Measurements from ENCODE around the gene GSTT4. TPM values are rescaled to one million over a fixed set of nuclear protein-coding genes. Genes with fewer than 3 reads are reported as not detected.
"Not testable (repeated sequence)": the region's sequence is repeated elsewhere in the genome, so short reads cannot be mapped to it uniquely, and the experiment has no call there.

GSTT4 gene
- total and polyA plus RNA-seq, 12 donors: not detected

DNA sequence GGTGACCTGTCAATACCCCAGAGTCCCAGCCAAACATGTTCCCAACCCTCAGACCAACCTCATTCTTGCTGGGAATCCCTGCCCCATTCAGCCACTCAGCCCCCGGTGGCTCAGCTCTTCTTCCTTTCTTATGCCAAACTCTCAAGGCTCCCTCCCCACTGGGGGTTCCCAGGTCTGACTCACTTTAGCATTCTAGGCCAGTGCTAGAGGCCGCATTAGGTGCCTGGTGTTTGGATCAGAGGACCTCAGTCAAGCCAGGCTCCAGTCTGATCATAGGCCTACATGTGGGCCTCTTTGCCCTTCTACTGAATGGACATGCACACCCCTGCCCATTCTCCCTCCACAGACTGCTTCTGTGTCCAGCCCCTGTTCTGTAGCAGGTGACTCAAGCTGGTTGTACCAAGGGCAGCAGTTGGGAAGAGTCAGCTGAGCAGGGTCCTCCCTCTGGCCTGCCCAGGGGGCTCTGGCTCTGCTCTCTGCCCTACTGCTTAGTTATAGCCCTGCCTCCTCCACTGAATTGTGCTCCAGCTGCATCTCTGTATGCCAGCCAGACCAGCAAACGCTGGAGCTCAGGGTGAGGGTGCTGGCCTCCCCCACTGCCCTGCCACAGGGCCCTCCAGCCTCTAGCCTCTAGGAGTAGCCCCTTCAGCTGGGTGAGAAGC, 15.5 kb downstream of the GSTT4 start:
- 17 to 57% (median 40%) methylated on average over 1 to 2 of the region's 3 CpGs; no CpG with 5 or more reads in 1 of the 4 donors for WGBS, 4 donors
- H3K27ac ChIP-seq; H3K27me3 ChIP-seq; H3K9me3 ChIP-seq (replicated peaks in 1 of 3); H3K4me3 ChIP-seq; H3K36me3 ChIP-seq (replicated peaks in 1 of 2); H3K4me1 ChIP-seq (replicated peaks in 1 of 2); intact Hi-C loops (cut with DNase I): not testable (repeated sequence)
- DNase-seq: peak in 5 of 7 donors; percentile 51 to 79 (median 70)

DNA sequence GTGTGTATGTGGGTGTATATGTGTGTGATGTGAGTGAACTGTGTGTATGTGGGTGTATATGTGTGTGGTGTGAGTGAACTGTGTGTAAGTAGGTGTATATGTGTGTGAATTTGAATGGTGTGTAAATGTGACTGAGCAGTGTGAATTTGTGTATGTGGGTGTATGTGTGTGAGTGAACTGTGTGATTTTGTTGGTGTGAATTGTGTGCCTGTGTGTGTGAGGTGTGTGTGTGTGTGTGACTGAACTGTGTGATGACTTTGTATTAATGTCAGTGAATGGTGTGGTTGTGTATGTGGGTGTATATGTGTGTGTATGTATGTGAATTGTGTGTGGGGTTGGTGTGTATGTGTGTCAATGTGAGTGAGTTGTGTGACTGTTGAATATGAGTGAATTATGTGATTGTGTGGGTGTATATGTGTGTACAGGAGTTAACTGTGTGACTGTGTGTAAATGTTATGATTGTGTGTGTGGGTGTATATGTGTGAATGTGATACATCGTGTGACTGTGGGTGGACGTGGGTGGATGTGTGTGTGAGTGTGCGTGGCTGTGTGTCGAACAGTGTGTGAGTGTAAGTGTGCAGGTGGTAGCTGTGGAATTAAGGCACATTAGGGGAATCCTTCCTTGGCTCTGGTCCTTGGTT, 18.6 kb downstream of the GSTT4 start:
- H3K27me3 ChIP-seq; H3K4me3 ChIP-seq; H3K4me1 ChIP-seq (replicated peaks in 1 of 2); DNase-seq; H3K9me3 ChIP-seq (replicated peaks in 1 of 3); intact Hi-C loops (cut with DNase I); H3K27ac ChIP-seq; H3K36me3 ChIP-seq (replicated peaks in 1 of 2): not testable (repeated sequence)
- WGBS, 4 donors: 90% methylated on average over 4 of the region's 4 CpGs; no CpG with 5 or more reads in 3 of the 4 donors

DNA sequence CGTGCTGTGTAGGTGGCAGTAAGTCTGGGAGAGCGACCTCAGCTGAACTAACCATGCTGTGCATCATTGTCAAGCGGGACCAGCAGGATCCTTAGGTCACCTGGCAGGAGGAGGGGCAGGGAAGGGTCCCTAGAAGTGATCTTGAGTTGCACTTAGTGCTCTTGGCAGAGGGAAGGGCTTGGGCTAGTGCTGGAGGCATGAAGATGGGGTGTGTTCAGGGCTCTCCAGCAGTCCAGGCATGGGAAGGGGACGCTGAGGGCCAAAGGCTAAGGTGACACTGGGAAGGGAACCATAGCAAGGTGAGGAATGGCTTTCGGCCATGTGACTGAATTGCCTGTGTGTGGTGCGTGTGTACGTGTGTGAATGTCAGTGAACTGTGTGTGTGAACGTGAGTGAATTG, 19.2 kb downstream of the GSTT4 start:
- intact Hi-C loops (cut with DNase I); H3K36me3 ChIP-seq (replicated peaks in 1 of 2); H3K9me3 ChIP-seq (replicated peaks in 1 of 3); DNase-seq; H3K27me3 ChIP-seq; H3K4me3 ChIP-seq; H3K27ac ChIP-seq; H3K4me1 ChIP-seq (replicated peaks in 1 of 2): not testable (repeated sequence)
- 82% methylated on average over 8 of the region's 8 CpGs; no CpG with 5 or more reads in 3 of the 4 donors for WGBS, 4 donors

DNA sequence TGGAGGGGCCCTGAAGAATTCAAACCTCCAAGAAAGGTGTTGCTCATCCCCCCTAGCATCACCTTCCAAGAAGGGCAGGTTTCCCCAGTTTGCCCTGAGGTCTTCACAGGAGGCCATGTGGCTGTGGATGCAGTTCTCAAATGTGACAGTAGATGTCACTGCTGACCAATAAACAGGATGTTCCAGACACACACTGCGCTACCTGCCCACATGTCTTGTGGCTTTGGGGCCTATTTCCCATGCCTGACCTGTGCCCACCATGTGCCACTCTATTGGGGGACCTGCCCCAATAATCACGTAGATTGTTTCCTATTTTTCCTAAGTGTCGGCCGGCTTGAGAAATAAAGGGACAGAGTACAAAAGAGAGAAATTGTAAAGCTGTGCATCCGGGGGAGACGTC, 20.8 kb downstream of the GSTT4 start:
- TF ChIP-seq, protein P1, sequence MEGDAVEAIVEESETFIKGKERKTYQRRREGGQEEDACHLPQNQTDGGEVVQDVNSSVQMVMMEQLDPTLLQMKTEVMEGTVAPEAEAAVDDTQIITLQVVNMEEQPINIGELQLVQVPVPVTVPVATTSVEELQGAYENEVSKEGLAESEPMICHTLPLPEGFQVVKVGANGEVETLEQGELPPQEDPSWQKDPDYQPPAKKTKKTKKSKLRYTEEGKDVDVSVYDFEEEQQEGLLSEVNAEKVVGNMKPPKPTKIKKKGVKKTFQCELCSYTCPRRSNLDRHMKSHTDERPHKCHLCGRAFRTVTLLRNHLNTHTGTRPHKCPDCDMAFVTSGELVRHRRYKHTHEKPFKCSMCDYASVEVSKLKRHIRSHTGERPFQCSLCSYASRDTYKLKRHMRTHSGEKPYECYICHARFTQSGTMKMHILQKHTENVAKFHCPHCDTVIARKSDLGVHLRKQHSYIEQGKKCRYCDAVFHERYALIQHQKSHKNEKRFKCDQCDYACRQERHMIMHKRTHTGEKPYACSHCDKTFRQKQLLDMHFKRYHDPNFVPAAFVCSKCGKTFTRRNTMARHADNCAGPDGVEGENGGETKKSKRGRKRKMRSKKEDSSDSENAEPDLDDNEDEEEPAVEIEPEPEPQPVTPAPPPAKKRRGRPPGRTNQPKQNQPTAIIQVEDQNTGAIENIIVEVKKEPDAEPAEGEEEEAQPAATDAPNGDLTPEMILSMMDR (IDR thresholded peaks at IDR 0.05): peak in 3 of 6 experiments; percentile 25 to 73 (median 28)
- TF ChIP-seq POLR2A (IDR thresholded peaks at IDR 0.05): no peak
- no peaks in the 10 kb centered on the region for H3K36me3 ChIP-seq (replicated peaks in 1 of 2)
- no peak overlapping the region for H3K27ac ChIP-seq
- no peaks in the 10 kb centered on the region for H3K4me1 ChIP-seq (replicated peaks in 1 of 2)
- DNase-seq: peak in 4 of 7 donors; percentile 18 to 51 (median 43)
- no peak overlapping the region for H3K4me3 ChIP-seq
- H3K9me3 ChIP-seq (replicated peaks in 1 of 3): no peaks in the 10 kb centered on the region
- no peaks in the 10 kb centered on the region for H3K27me3 ChIP-seq
- WGBS, 4 donors: 45% methylated on average over 6 of the region's 6 CpGs; no CpG with 5 or more reads in 3 of the 4 donors
- intact Hi-C loops (cut with DNase I): no loop called here

DNA sequence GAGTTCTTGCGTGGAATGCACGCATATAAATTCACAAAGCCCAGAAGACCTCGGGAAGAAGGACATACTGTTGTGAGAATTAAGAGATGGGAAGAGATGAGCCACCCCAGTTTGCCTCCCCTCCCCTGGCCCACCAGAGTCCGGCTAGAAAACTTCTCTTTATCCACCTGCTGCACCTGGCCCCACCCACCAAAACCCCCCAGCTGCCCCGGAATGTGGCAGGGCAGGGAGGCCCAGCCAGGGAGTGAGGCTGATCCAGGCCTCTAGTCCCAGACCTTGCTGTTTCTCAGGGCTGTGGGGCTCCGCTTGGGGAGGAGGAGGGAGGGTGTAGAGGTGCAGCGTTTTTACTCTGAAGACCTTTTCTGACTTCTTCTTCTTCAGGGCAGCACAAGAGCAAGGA, 24.7 kb downstream of the GSTT4 start:
- intact Hi-C loops (cut with DNase I); DNase-seq; H3K27me3 ChIP-seq; H3K27ac ChIP-seq; H3K36me3 ChIP-seq (replicated peaks in 1 of 2); H3K4me1 ChIP-seq (replicated peaks in 1 of 2); H3K9me3 ChIP-seq (replicated peaks in 1 of 3); H3K4me3 ChIP-seq: not testable (repeated sequence)
- WGBS, 4 donors: 22 to 52% methylated on average over 3 to 5 of the region's 7 CpGs; no CpG with 5 or more reads in 2 of the 4 donors

DNA sequence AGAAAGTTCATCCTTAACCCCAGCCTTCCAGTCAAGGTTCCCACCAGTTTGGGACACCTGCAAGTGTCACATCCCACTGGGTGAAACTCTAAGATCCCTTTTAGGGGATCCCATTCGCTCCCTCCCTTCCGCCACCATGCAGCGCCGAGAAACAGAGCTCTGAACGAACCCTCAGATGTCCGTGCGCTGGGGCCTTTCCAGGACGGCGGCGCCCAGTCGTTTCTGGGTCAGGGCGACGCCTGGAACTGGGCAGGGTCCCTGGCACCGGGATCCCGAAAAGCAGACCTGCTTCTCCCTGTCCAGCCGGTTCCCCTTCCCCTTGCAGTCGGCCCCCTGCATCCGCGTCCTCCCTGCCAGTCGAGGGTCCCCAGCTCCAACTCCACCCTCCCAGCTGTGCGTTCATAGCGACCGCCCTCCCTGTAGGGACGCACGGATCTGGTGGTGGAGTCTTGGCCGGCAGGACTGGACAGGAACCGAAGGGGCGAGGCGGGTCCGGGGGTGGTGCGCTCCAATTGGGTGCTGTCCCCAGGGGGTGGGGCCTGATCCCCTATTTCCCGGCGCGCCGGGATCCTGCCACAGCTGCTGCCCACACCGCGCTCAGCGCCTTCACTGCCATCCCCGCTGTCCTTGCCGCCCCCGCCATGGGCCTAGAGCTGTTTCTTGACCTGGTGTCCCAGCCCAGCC, 25.6 kb downstream of the GSTT4 start, which contains the start of gene GSTT2:
Gene GSTT2 (plus strand): TSS at position 578 of the 684 bp plus-strand sequence.
- no CpG with 5 or more reads among the region's 41 CpGs for WGBS, 4 donors
- H3K4me3 ChIP-seq; intact Hi-C loops (cut with DNase I): not testable (repeated sequence)

DNA sequence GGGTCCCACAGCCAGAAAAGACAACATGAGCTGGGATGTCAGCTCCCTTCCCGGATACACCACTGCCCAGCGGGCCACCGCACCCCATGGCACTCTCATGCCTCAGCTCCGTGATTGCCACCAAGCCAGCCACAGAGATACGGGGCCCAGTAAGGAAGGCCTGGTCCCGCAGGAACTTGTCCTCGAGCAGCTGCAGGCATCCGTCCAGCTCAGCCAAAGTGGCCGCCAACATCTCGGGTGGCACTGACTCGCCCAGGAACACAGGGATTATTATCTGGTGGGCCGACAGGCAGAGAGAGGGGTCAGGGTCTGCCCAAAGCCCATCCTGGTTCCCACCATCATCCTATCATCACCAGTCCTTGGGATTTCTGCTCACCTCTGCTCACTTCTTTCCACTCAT, 27.9 kb downstream of the GSTT4 start:
- H3K9me3 ChIP-seq (replicated peaks in 1 of 3); H3K27me3 ChIP-seq; H3K4me3 ChIP-seq; H3K27ac ChIP-seq; H3K36me3 ChIP-seq (replicated peaks in 1 of 2); DNase-seq; intact Hi-C loops (cut with DNase I); H3K4me1 ChIP-seq (replicated peaks in 1 of 2): not testable (repeated sequence)
- WGBS, 4 donors: 81 to 89% methylated on average over 3 to 7 of the region's 12 CpGs; no CpG with 5 or more reads in 2 of the 4 donors

More for the DNA sequence above, 25.6 kb downstream of the GSTT4 start, which contains the start of gene GSTT2:
- not testable (repeated sequence) for H3K9me3 ChIP-seq (replicated peaks in 1 of 3); H3K36me3 ChIP-seq (replicated peaks in 1 of 2); H3K27me3 ChIP-seq; DNase-seq; H3K4me1 ChIP-seq (replicated peaks in 1 of 2); H3K27ac ChIP-seq

DNA sequence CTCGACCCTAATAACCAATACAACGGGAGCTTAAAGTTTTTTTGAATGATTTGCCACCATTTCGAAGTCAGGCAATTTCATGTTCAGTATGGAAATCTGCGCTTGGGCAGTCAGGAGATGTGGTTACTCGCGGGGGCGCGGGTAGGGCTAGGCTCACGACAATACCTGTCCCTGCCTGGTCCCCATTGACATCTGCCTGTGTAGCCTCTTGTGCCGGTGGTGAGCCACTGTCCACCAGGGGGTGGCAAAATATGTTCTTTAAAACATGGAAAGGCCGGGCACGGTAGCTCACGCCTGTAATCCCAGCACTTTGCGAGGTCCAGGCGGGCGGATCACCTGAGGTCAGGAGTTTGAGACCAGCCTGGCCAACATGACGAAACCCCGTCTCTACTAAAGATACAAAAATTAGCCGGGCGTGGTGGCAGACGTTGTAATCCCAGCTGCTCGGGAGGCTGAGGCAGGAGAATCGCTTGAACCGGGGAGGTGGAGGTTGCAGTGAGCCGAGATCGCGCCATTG, 30.4 kb downstream of the GSTT4 start:
- not testable (repeated sequence) for H3K27me3 ChIP-seq; H3K4me3 ChIP-seq; H3K4me1 ChIP-seq (replicated peaks in 1 of 2); H3K9me3 ChIP-seq (replicated peaks in 1 of 3); H3K27ac ChIP-seq
- peaks cover 0 to 16% of the 10 kb centered on the region in 2 donors for H3K36me3 ChIP-seq (replicated peaks in 1 of 2)
- DNase-seq: peak in 2 of 7 donors; percentile 19 to 54
- intact Hi-C loops (cut with DNase I): loop anchor here in 1 of 2 donors (5.0 kb wide), 1 partner anchor 48 kb away; no protein-coding TSS in a partner anchor
- WGBS, 4 donors: 15 to 29% methylated on average over 8 of the region's 27 CpGs; no CpG with 5 or more reads in 2 of the 4 donors

DNA sequence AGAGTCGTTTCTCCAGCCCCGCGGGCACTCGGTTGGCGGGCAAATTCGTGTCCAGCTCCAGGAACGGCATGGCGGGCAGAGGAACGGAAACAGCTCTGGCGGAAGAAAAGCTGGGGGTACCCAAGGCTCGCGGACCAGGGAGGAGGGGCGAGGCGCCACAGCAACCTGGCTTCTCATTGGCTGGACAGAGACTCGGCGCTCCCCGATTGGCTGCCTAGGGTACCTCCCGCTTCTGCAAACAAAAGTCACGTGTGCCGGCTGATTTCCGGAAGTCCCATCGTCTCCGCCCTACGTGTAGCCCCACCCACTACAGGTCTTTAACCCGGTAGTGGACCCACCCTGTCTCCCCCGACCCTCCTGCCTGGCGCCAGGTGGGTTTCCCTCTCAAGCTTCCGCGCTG, 30.9 kb downstream of the GSTT4 start, which contains the start of gene DDT:
Gene DDT (minus strand): TSS at position 97 of the 400 bp plus-strand sequence. CDS start 27 bp downstream, at position 70.
- no CpG with 5 or more reads among the region's 29 CpGs for WGBS, 4 donors
- intact Hi-C loops (cut with DNase I): loop anchor here in 1 of 2 donors (5.0 kb wide), 1 partner anchor 47 kb away; no protein-coding TSS in a partner anchor

More for the DNA sequence above, 30.9 kb downstream of the GSTT4 start, which contains the start of gene DDT:
- not testable (repeated sequence) for DNase-seq; H3K9me3 ChIP-seq (replicated peaks in 1 of 3); H3K27ac ChIP-seq; H3K27me3 ChIP-seq; H3K4me1 ChIP-seq (replicated peaks in 1 of 2); H3K4me3 ChIP-seq
- H3K36me3 ChIP-seq (replicated peaks in 1 of 2): peaks cover 0 to 16% of the 10 kb centered on the region in 2 donors

Data from adrenal gland (tissue), 12 donors.